Neural cell (in vitro differentiated cells): Measurements from ENCODE around the gene TRABD2B. TPM values are rescaled to one million over a fixed set of nuclear protein-coding genes. Genes with fewer than 3 reads are reported as not detected.

Source experiments
- H2AFZ ChIP-seq: fragments of 200-600, 300-800 bp; sonication (generic), shearing (Covaris generic); 2 replicates; pipeline ENCODE4 v1.6.0; 2014; ENCODE audit warnings: low read depth, mild to moderate bottlenecking, antibody characterized with exemption, low read length, moderate library complexity
- H3F3A ChIP-seq: fragments of 200-600 bp; shearing (Covaris generic); 2 replicates; pipeline ENCODE4 v1.6.1; 2016; ENCODE audit warnings: mild to moderate bottlenecking, moderate library complexity, mixed read lengths, antibody characterized with exemption, low read length; ENCODE audit not compliant: insufficient read depth, poor library complexity, severe bottlenecking
- H3K27ac ChIP-seq: fragments of 200-600, 300-800 bp; sonication (generic), shearing (Covaris generic); 2 replicates; pipeline ENCODE4 v1.5.1; 2014; ENCODE audit warnings: mild to moderate bottlenecking, low read length, moderate library complexity
- H3K27me3 ChIP-seq: fragments of 300-800, 200-600 bp; sonication (generic), shearing (Covaris generic); 2 replicates; pipeline ENCODE4 v1.6.0; 2014; ENCODE audit warnings: mild to moderate bottlenecking, low read depth, low read length, moderate library complexity; ENCODE audit not compliant: insufficient read depth
- H3K36me3 ChIP-seq: fragments of 300-800, 200-600 bp; sonication (generic), shearing (Covaris generic); 2 replicates; pipeline ENCODE4 v1.5.1; 2014; ENCODE audit warnings: mild to moderate bottlenecking, antibody characterized with exemption, low read length, moderate library complexity; ENCODE audit not compliant: insufficient read depth
- H3K4me2 ChIP-seq: fragments of 300-800, 200-600 bp; sonication (generic), shearing (Covaris generic); 2 replicates; pipeline ENCODE4 v1.6.0; 2014; ENCODE audit warnings: mild to moderate bottlenecking, low read length
- H3K4me3 ChIP-seq: fragments of 300-800, 200-600 bp; sonication (generic), shearing (Covaris generic); 2 replicates; pipeline ENCODE4 v1.5.1; 2014; ENCODE audit warnings: mild to moderate bottlenecking, low read length, moderate library complexity
- H3K79me2 ChIP-seq: fragments of 200-600 bp; shearing (Covaris generic); replicated peaks from 2 replicates; pipeline ENCODE4 v1.6.0; 2014; ENCODE audit warnings: mild to moderate bottlenecking, low read length, moderate library complexity; ENCODE audit not compliant: insufficient read depth
- H3K9ac ChIP-seq: fragments of 300-800, 200-600 bp; sonication (generic), shearing (Covaris generic); 2 replicates; pipeline ENCODE4 v1.6.1; 2016; ENCODE audit warnings: mild to moderate bottlenecking, low read length, mixed read lengths
- H3K9me2 ChIP-seq: fragments of 200-600 bp; shearing (Covaris generic); 2 replicates; pipeline ENCODE4 v1.6.1; 2016; ENCODE audit warnings: mild to moderate bottlenecking, low read length, mixed read lengths; ENCODE audit not compliant: insufficient read depth
- H3K9me3 ChIP-seq: fragments of 200-600, 300-800 bp; sonication (generic), shearing (Covaris generic); 2 replicates; pipeline ENCODE4 v1.6.1; 2016; ENCODE audit warnings: mild to moderate bottlenecking, mixed run types, low read length, moderate library complexity, mixed read lengths
- H4K20me1 ChIP-seq: fragments of 200-600 bp; shearing (Covaris generic); 2 replicates; pipeline ENCODE4 v1.6.1; 2016; ENCODE audit warnings: mild to moderate bottlenecking, mixed run types; ENCODE audit not compliant: insufficient read depth
- EP300 ChIP-seq: fragments of 450-650 bp; conservative IDR thresholded peaks from 2 replicates; pipeline ENCODE4 v1.6.1; 2014; ENCODE audit warnings: antibody characterized with exemption, mild to moderate bottlenecking, moderate library complexity; ENCODE audit not compliant: poor library complexity, severe bottlenecking
- EZH2 ChIP-seq: fragments of 200-600, 300-800 bp; shearing (Covaris generic), sonication (generic); IDR thresholded peaks from 2 replicates; pipeline ENCODE4 v1.6.1; 2014; ENCODE audit warnings: antibody characterized with exemption, low read length, borderline replicate concordance, mild to moderate bottlenecking; ENCODE audit not compliant: insufficient read depth, poor library complexity, severe bottlenecking
- MXI1 ChIP-seq: fragments of 450-650 bp; conservative IDR thresholded peaks from 2 replicates; pipeline ENCODE4 v1.6.1; 2014; ENCODE audit warnings: antibody characterized with exemption, mild to moderate bottlenecking; ENCODE audit not compliant: poor library complexity, severe bottlenecking
- POLR2AphosphoS5 ChIP-seq: IDR thresholded peaks from 2 replicates; pipeline ENCODE4 v1.6.1; 2012
- RAD21 ChIP-seq: fragments of 450-650 bp; conservative IDR thresholded peaks from 2 replicates; pipeline ENCODE4 v1.6.1; 2014; ENCODE audit warnings: antibody characterized with exemption, mild to moderate bottlenecking, moderate library complexity
- SMC3 ChIP-seq: fragments of 450-650 bp; conservative IDR thresholded peaks from 2 replicates; pipeline ENCODE4 v1.6.1; 2014; ENCODE audit warnings: antibody characterized with exemption, mild to moderate bottlenecking, moderate library complexity; ENCODE audit not compliant: poor library complexity
- TAF1 ChIP-seq: IDR thresholded peaks from 2 replicates; pipeline ENCODE4 v1.6.1; 2012; ENCODE audit warnings: low read depth
- polyA plus RNA-seq: library from polyadenylated mRNA; depleted of rRNA; stranded (reverse); fragments of >200 nt; gene quantifications from 2 replicates; pipeline ENCODE4 v1.2.3, GENCODE V29; 2014
- TF ChIP-seq, protein P1 (sequence below): fragments of 450-650 bp; IDR thresholded peaks from 2 replicates; pipeline ENCODE4 v1.5.1; 2014; ENCODE audit warnings: antibody characterized with exemption, mild to moderate bottlenecking, moderate library complexity; ENCODE audit not compliant: poor library complexity, severe bottlenecking
- TF ChIP-seq, protein P2 (sequence below): IDR thresholded peaks from 2 replicates; pipeline ENCODE4 v1.6.1; 2012; ENCODE audit warnings: borderline replicate concordance

TRABD2B gene
- polyA plus RNA-seq, 1 donor from 2014 or later, result 0.02 TPM

DNA sequence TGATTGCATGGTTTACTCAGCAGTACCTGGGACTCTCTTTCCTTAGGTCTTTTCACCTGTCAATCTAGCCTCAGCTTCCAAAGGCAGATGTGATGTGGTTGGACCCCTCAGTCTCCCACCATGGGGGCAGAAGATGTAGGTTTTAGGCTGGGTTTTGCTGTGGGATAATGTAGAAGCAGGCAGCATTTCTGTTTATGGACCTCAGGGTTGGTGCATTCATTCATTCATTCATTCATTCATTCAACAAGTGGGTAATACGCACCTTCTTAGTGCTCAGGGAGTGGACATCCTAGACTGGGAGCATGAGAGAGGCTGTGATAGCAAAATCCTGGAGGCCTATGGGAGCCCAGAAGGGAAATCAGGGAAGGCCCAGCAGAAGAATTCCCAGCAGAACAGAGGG is 209.6 kb downstream of the TRABD2B start:
- no peaks in the 10 kb centered on the region for H3K9me3 ChIP-seq
- no peak overlapping the region for H3K27ac ChIP-seq
- H2AFZ ChIP-seq, result no peak overlapping the region
- no peaks in the 10 kb centered on the region for H4K20me1 ChIP-seq
- H3K9ac ChIP-seq, result no peak overlapping the region
- no peaks in the 10 kb centered on the region for H3F3A ChIP-seq
- TF ChIP-seq RAD21, result no peak
- TF ChIP-seq, protein P1, sequence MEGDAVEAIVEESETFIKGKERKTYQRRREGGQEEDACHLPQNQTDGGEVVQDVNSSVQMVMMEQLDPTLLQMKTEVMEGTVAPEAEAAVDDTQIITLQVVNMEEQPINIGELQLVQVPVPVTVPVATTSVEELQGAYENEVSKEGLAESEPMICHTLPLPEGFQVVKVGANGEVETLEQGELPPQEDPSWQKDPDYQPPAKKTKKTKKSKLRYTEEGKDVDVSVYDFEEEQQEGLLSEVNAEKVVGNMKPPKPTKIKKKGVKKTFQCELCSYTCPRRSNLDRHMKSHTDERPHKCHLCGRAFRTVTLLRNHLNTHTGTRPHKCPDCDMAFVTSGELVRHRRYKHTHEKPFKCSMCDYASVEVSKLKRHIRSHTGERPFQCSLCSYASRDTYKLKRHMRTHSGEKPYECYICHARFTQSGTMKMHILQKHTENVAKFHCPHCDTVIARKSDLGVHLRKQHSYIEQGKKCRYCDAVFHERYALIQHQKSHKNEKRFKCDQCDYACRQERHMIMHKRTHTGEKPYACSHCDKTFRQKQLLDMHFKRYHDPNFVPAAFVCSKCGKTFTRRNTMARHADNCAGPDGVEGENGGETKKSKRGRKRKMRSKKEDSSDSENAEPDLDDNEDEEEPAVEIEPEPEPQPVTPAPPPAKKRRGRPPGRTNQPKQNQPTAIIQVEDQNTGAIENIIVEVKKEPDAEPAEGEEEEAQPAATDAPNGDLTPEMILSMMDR, result no peak
- no peak for TF ChIP-seq MXI1
- no peak for TF ChIP-seq SMC3
- TF ChIP-seq, protein P2, sequence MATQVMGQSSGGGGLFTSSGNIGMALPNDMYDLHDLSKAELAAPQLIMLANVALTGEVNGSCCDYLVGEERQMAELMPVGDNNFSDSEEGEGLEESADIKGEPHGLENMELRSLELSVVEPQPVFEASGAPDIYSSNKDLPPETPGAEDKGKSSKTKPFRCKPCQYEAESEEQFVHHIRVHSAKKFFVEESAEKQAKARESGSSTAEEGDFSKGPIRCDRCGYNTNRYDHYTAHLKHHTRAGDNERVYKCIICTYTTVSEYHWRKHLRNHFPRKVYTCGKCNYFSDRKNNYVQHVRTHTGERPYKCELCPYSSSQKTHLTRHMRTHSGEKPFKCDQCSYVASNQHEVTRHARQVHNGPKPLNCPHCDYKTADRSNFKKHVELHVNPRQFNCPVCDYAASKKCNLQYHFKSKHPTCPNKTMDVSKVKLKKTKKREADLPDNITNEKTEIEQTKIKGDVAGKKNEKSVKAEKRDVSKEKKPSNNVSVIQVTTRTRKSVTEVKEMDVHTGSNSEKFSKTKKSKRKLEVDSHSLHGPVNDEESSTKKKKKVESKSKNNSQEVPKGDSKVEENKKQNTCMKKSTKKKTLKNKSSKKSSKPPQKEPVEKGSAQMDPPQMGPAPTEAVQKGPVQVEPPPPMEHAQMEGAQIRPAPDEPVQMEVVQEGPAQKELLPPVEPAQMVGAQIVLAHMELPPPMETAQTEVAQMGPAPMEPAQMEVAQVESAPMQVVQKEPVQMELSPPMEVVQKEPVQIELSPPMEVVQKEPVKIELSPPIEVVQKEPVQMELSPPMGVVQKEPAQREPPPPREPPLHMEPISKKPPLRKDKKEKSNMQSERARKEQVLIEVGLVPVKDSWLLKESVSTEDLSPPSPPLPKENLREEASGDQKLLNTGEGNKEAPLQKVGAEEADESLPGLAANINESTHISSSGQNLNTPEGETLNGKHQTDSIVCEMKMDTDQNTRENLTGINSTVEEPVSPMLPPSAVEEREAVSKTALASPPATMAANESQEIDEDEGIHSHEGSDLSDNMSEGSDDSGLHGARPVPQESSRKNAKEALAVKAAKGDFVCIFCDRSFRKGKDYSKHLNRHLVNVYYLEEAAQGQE, result no peak
- no peak for TF ChIP-seq TAF1
- TF ChIP-seq POLR2AphosphoS5, result no peak
- TF ChIP-seq EP300, result no peak
- no peak for TF ChIP-seq EZH2
- H3K27me3 ChIP-seq, result no peaks in the 10 kb centered on the region
- no peak overlapping the region for H3K4me3 ChIP-seq
- no peaks in the 10 kb centered on the region for H3K9me2 ChIP-seq
- no peaks in the 10 kb centered on the region for H3K36me3 ChIP-seq
- no peak overlapping the region for H3K4me2 ChIP-seq
- no peaks in the 10 kb centered on the region for H3K79me2 ChIP-seq

DNA sequence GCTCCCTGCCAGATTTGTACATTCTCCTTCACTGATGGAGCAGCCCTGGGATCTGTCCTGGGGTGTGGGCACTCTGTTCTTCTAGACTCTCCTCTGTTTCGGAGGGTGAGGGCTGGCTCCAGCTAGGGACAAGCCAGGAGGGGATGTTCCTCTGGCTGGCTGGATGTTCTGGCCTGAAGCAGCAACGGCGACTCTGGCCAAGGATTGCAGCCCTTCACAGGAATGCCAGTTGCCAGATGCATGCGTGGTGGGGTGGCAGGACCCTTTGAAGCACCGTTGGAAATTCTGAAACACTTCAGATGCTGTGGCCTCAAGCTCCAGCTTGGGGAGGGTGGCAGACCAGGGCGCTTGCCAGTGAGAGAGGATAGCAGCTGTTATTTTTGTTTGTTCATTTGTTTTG is 210.9 kb downstream of the TRABD2B start:
- Histone ChIP-seq H3K9me2 (no peaks in the 10 kb centered on the region), H4K20me1 (no peaks in the 10 kb centered on the region), H3K79me2 (no peaks in the 10 kb centered on the region), H3K9ac (no peak overlapping the region), H3K27ac (no peak overlapping the region), H3K9me3 (no peaks in the 10 kb centered on the region), H3K36me3 (no peaks in the 10 kb centered on the region), H2AFZ (no peak overlapping the region), H3K4me2 (no peak overlapping the region), H3F3A (no peaks in the 10 kb centered on the region), H3K27me3 (no peaks in the 10 kb centered on the region), H3K4me3 (no peak overlapping the region)
- no peak for TF ChIP-seq RAD21
- TF ChIP-seq TAF1, result no peak
- no peak for TF ChIP-seq EP300
- no peak for TF ChIP-seq EZH2
- TF ChIP-seq, protein P2, result no peak
- TF ChIP-seq, protein P1, result no peak
- TF ChIP-seq MXI1, result no peak
- no peak for TF ChIP-seq POLR2AphosphoS5
- no peak for TF ChIP-seq SMC3
